SIG-M5 treated with dmso at 0.1 percent for 504 hours (cell line): ENCODE data around the gene ACTC1.
"Not testable (repeated sequence)": the region's sequence is repeated elsewhere in the genome, so short reads cannot be mapped to it uniquely, and the experiment has no call there.

Source experiments
- DNase-seq: peaks from one replicate; lab custom pipeline; 2025; ENCODE audit not compliant: unreplicated experiment; lab: John Stamatoyannopoulos, UW

Gene ACTC1

DNA sequence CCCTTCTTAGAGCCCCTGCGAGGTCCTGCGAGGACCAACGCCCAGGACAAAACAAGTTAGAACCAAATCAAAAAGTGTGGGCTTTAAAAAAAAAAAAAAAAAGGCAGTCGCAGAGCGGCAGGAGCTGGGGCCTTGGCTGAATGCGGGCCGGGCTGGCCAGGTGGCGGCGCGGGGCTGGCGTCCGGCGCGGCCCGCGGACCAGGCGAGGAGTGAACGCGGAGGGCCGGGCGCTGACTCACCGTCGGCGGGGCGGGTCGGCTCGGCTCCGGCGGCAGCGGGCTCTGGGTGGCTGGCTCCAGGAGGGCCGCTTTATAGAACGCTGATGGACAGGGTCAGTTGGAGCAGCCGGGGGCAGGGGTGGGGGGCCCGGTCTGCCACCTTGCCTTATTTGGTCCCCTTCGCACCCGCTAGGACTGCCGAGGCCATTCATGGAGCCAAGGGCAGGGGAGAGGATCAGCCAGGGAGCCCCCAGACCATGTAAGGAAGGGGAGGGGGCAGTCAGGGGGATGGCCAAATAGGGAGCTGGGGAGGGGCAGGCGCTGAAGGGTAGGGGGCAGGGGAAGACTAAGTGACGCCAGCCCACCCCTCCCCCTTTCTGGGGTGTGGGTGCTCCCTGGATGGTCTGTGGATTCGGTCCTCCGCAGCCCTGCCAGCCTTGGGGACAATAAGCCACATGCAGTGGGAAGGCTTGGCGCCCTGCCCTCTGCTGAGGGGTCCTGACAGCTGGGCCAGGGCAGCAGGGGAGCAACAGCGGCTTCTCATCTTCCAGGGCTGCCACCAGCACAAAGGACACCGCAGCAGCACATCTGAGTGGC, at the start of gene ACTC1:
Gene ACTC1, minus strand, starts transcription at position 283 of the 815 bp plus-strand sequence. CDS start 741 bp downstream, outside the sequence.
- DNase-seq, result no peak

- no peak for DNase-seq
Measured at GRCh38 chr15:34841262-34841725, 45.9 kb upstream of the ACTC1 start.

GRCh38 chr15:34838282-34838681, 42.9 kb upstream of the ACTC1 start:
- no peak for DNase-seq

- DNase-seq, result no peak
Measured at GRCh38 chr15:34837246-34838016, 42.1 kb upstream of the ACTC1 start.

DNA sequence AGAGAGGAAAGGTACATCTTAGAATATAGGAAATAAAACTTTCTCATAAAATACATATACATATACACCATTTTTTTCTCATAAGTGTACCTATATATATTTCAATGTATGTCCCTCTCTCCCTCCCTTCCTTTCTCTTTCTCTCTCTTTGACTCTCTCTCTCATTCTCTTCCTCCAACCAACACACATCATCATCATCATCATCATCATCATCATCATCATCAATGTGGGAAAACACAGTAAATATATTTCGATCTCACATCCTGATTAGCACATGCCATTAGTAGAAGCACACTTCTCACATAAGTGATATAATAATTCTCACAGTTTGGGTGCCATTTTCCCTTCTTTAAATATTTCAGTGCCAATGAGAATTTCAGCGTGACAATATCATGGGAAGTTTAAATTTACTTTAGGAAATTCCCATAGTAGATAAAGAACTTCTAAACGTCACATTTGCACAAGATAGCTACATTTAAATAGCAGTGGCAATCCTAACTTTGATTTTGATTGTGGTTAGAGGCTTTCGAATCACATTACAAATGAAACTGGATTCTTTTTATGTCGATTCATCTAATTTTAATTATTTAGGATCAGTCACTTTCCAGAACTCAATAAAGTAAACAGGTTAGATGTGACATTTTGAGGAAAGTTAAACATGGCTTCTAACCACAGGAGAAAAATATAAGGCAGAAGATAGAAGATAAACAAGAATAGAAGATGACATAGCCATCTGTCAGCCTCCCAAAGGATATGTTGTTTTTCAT, 33.0 kb upstream of the ACTC1 start:
- no peak for DNase-seq

DNA sequence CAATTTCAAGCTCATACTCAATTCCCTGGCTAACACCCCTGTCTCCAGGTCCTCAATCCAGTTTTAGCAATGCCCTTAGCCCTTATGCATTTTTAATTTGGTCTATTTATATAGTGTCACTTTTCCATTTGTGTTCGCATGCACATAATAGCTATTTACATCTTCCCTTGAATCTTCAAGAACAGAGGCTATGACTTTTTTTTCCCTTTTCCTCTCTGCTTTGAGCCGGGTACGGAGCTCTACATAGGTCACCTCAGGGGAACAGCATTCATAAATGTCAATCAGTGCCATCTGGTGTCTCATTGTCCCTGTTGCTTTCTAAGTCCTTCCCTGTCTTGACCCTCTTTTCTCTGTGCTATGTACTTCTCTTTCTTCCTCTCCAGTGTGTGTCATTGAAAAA, 26.5 kb upstream of the ACTC1 start:
- no peak for DNase-seq

DNA sequence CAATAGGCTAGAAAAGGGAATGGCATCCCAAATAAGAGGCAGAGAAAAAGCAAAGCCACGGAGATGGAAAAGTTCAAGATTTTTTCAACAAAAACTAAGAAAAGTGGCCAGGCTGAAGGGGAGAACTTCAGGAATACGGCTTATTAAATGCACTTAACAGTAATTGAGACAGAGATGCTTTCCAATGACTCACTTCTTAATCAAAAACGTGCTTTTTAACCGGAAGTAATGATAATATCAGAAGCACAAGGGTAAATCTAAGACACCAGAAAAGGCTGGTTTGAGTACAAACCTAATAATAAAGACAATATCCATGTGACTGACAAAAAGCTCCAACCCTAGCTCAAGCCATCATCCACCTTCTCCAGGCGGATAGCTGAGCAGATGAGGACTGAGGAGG, 24.8 kb upstream of the ACTC1 start:
- DNase-seq, result no peak

GRCh38 chr15:34818526-34818925, 23.2 kb upstream of the ACTC1 start:
- no peak for DNase-seq

DNA sequence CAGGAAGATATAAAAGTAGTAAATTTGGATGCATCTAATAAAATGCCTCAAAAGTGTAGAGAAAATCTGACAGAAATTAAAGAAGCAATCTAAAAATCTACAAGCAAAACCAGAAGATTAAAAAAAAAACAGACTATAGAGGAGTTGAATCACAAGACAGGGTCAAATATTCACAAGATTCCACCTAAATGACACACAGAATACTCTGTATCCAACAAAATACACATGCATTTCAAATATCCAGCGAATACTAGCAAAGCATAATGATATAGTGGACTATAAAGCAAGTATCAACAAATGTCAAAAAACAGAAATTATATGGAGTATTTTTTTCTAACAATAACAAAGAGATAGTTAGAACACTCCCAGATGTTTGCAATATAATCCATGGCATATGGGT, 20.5 kb upstream of the ACTC1 start:
- no peak for DNase-seq

DNA sequence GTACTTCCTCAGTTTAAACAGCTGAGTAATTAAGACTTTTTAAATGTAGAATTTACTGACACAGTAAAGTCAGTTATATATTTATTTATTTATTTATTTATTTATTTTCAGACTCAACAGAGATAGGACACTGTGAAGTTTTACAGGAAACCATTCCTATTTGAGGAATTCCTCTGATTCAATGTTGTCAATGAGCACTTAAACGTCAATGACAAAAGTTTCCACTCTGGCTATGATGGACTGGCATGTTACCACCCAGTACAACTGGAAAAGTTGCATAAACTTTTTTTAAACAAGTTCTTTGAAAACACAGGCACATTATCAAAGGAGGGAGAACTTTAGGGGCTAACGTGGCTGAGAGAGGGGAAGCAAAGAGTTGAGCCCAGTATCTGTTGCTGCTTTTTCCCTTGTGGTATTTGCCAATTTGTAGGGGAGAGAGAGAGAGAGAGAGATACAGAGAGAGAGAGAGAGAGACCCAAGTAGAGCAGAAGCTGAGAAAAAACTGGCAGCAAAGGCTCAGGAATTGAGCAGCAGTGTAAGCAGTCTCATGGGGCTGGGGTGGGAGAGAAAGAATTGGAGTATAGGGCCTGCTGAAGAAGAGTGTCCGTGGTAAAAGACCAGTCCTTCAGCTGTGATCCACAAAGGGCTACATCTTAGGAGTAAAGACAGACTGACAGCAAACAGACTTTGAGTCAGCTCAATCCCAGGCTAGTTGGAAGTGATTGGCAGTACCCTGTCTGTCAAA, 18.3 kb upstream of the ACTC1 start:
- no peak for DNase-seq

GRCh38 chr15:34812868-34813365, 17.6 kb upstream of the ACTC1 start:
- not testable (repeated sequence) for DNase-seq

- no peak for DNase-seq
Measured at GRCh38 chr15:34812369-34812768, 17.0 kb upstream of the ACTC1 start.

GRCh38 chr15:34810443-34811129, 15.2 kb upstream of the ACTC1 start:
- no peak for DNase-seq

- DNase-seq, result no peak
Measured at GRCh38 chr15:34809186-34809585, 13.8 kb upstream of the ACTC1 start.

DNA sequence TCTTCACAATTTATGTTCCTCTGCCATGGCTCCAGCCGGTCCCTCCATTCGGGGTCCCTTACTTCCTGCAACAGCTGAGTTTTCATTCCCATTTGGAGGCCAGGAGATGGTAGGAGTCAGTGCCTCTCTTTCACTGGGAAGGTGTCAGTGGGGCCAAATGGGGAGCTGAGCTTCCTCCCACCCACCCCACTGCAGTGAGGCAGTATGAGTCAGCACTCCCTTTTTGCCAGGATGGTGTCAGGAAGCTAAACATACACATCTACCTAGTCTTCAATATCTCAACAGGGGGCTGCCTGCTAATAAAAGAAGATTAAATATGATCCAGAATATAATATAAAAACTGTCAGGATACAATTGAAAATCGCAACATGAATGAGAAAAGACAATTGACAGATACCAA, 12.7 kb upstream of the ACTC1 start:
- DNase-seq, result no peak

GRCh38 chr15:34807241-34807640, 11.9 kb upstream of the ACTC1 start:
- DNase-seq, result not testable (repeated sequence)

- DNase-seq, result no peak
Measured at GRCh38 chr15:34804776-34805175, 9.4 kb upstream of the ACTC1 start.

DNA sequence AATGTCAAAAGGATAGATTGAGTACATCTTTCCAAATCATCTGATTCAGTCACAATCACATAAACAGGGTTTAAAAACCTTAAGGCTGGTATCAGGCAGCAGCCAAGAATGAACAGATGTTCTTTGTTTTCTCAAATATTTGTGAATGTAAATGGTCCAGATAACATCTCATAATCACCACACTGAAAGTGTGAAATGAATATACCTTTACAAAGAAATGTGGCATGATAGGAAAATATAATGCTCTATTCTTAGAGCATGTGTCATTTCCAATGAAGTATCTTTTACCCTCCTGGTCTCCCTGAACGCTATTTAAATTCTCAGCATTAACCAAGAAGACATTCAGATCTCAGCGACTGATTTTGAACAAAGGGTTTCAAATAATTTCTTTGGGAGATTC, 8.8 kb upstream of the ACTC1 start:
- no peak for DNase-seq

DNA sequence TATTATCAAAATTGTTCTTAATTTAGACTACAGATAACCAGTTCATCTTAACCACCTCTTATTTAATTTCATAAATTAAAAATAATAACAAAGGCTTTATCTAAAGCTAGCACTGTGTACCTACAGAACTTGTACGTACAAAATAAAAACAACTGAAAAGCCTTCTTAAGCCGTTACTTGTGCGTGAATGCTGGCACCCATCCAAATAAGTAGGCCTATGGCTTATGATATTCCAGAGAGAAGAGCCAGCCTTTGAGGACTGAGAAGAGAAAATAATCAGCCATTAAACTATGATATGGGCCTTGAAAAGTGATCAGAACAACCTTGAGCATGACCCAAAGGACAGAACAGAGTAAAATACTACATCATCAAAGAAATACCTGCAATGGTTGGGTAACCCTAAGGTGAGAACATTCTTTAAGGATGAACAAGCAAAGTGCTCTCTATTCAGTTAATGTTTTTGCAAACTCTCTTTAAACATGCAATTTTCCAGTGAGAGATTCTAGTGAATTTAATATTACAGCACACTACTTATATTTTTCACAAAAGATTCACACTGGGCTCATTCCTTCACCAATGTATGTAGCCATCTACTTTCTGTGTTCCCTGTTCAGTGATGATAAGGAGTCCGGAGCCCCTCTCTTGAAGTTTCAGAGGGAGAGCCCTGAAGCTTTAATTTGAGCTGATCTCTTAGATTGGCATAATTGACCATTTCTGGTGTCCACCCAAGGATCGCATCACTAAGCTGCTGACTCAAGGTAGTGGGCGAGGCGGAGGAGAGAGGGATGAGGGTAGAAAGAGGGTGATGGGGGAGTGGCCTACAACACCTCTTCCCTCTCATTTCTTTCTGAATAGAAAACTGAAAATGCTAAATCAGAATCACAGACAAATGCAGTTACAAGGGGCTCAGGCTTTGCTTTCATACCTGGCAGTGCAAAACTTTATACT, 7.7 kb upstream of the ACTC1 start:
- DNase-seq, result no peak
